Smooth muscle cell (in vitro differentiated cells): Measurements from ENCODE around the gene BCL2. TPM values are rescaled to one million over a fixed set of nuclear protein-coding genes. Genes with fewer than 3 reads are reported as not detected.

Experiments used
- DNase-seq: peaks from one replicate; lab custom pipeline; 2025; ENCODE audit not compliant: unreplicated experiment; lab: John Stamatoyannopoulos, UW
- H2AFZ ChIP-seq: fragments of 200-600 bp; sonication (generic); 2 replicates; pipeline ENCODE4 v1.6.0; 2016; ENCODE audit warnings: antibody characterized with exemption, low read depth, mild to moderate bottlenecking
- H3F3A ChIP-seq: fragments of 200-600 bp; sonication (generic); 2 replicates; pipeline ENCODE4 v1.6.0; 2017; ENCODE audit warnings: antibody characterized with exemption, low read depth
- H3K27ac ChIP-seq: fragments of 200-600 bp; sonication (generic); 2 replicates; pipeline ENCODE4 v1.5.1; 2016; ENCODE audit warnings: low read depth, mild to moderate bottlenecking
- H3K27me3 ChIP-seq: fragments of 200-600 bp; sonication (generic); 2 replicates; pipeline ENCODE4 v1.6.1; 2016; ENCODE audit warnings: low read depth, mild to moderate bottlenecking
- H3K36me3 ChIP-seq: fragments of 200-600 bp; sonication (generic); 2 replicates; pipeline ENCODE4 v1.5.1; 2016; ENCODE audit warnings: low read depth
- H3K4me1 ChIP-seq: fragments of 200-600 bp; sonication (generic); 2 replicates; pipeline ENCODE4 v1.5.1; 2016; ENCODE audit warnings: low read depth
- H3K4me2 ChIP-seq: fragments of 200-600 bp; sonication (generic); 2 replicates; pipeline ENCODE4 v1.6.0; 2016; ENCODE audit warnings: mild to moderate bottlenecking
- H3K4me3 ChIP-seq: fragments of 200-600 bp; sonication (generic); 2 replicates; pipeline ENCODE4 v1.5.1; 2016; ENCODE audit warnings: mild to moderate bottlenecking
- H3K79me2 ChIP-seq: fragments of 200-600 bp; sonication (generic); 2 replicates; pipeline ENCODE4 v1.6.0; 2016; ENCODE audit warnings: low read depth, mild to moderate bottlenecking
- H3K9ac ChIP-seq: fragments of 200-600 bp; sonication (generic); 2 replicates; pipeline ENCODE4 v1.6.0; 2016; ENCODE audit warnings: low read depth
- H3K9me3 ChIP-seq: fragments of 200-600 bp; sonication (generic); replicated peaks from 2 replicates; pipeline ENCODE4 v1.5.1; 2016; ENCODE audit warnings: low read depth
- H4K20me1 ChIP-seq: fragments of 200-600 bp; sonication (generic); 2 replicates; pipeline ENCODE4 v1.6.0; 2016; ENCODE audit warnings: low read depth
- WGBS: methylation state at CpG from one replicate; pipeline ENCODE4 v1.1.7; 2016; ENCODE audit warnings: low lambda C conversion rate; 5-methylcytosine and 5-hydroxymethylcytosine counted together
- polyA plus RNA-seq: library from polyadenylated mRNA; unstranded; fragments of >200 nt; fragmentation: Nextera tagmentation; extraction: Ambion mirVana; gene quantifications from 2 replicates; pipeline ENCODE4 v1.2.1, GENCODE V29; 2016
- total RNA-seq: library from RNA; depleted of rRNA; stranded (reverse); fragments of >200 nt; gene quantifications from 2 replicates; pipeline ENCODE4 v1.2.3, GENCODE V29; 2014
- TF ChIP-seq, protein P1 (sequence below): fragments of 200-600 bp; sonication (generic); IDR thresholded peaks from 2 replicates; pipeline ENCODE4 v1.5.1; 2017; ENCODE audit warnings: borderline replicate concordance, mild to moderate bottlenecking, antibody characterized with exemption; ENCODE audit not compliant: insufficient read depth, poor library complexity, severe bottlenecking

Gene BCL2
- total and polyA plus RNA-seq, 2 experiments from 2014 or later = 0.85 TPM; not detected in 1

DNA sequence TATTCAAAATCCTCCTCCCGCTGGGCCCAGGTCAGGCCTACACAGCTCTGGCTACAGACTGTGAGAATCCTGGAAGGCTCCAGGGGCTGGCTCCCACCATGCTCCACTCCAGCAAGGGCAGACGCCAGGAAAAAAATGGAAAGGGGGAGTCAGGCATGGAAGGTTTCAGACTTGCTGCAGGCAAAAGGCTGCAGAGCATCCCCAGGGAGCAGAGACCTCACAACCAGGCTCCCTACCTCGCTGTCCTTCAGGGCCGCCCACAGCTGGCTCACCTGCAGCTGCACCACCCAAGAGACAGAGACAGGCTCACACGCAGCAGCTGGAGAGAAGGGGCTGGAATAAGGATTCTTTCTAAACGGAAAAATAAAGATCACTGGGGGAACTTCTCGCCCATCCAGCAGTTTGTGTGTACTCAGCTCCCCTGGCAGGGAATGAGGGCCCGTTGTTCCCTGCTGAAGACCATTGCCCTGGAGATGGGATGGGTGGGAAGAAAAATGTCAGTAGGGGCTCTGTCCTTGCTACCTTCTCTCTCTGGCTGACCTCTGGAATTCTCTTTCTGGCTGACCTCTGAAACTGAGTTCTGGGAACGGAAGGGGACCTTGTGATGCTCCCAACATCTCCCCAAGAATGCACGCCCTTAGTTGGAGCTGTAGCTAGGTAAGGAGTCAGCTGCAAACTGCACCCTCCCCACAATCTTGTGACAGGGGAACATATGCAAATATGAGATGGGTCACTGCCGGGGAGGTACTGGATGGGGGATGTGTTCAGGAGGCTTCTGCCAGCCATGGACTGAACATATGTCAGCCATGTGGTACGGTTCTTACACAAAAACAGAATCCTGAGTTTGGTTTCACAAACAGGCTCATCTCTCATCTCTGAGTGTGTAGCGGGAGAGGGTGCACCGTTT, 34.5 kb downstream of the BCL2 start:
- no peaks in the 10 kb centered on the region for H3K4me1 ChIP-seq
- H3K79me2 ChIP-seq = no peaks in the 10 kb centered on the region
- no peaks in the 10 kb centered on the region for H3K9me3 ChIP-seq
- H3K27me3 ChIP-seq = no peaks in the 10 kb centered on the region
- no peak overlapping the region for H3K9ac ChIP-seq
- no peak overlapping the region for H3K27ac ChIP-seq
- H3K36me3 ChIP-seq = no peaks in the 10 kb centered on the region
- 92% methylated on average over 14 of the region's 14 CpGs for WGBS
- H4K20me1 ChIP-seq = no peaks in the 10 kb centered on the region
- DNase-seq = no peak
- H3K4me3 ChIP-seq = no peak overlapping the region
- H2AFZ ChIP-seq = no peak overlapping the region
- H3K4me2 ChIP-seq = no peak overlapping the region
- H3F3A ChIP-seq = no peaks in the 10 kb centered on the region
- TF ChIP-seq, protein P1, sequence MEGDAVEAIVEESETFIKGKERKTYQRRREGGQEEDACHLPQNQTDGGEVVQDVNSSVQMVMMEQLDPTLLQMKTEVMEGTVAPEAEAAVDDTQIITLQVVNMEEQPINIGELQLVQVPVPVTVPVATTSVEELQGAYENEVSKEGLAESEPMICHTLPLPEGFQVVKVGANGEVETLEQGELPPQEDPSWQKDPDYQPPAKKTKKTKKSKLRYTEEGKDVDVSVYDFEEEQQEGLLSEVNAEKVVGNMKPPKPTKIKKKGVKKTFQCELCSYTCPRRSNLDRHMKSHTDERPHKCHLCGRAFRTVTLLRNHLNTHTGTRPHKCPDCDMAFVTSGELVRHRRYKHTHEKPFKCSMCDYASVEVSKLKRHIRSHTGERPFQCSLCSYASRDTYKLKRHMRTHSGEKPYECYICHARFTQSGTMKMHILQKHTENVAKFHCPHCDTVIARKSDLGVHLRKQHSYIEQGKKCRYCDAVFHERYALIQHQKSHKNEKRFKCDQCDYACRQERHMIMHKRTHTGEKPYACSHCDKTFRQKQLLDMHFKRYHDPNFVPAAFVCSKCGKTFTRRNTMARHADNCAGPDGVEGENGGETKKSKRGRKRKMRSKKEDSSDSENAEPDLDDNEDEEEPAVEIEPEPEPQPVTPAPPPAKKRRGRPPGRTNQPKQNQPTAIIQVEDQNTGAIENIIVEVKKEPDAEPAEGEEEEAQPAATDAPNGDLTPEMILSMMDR = no peak

DNA sequence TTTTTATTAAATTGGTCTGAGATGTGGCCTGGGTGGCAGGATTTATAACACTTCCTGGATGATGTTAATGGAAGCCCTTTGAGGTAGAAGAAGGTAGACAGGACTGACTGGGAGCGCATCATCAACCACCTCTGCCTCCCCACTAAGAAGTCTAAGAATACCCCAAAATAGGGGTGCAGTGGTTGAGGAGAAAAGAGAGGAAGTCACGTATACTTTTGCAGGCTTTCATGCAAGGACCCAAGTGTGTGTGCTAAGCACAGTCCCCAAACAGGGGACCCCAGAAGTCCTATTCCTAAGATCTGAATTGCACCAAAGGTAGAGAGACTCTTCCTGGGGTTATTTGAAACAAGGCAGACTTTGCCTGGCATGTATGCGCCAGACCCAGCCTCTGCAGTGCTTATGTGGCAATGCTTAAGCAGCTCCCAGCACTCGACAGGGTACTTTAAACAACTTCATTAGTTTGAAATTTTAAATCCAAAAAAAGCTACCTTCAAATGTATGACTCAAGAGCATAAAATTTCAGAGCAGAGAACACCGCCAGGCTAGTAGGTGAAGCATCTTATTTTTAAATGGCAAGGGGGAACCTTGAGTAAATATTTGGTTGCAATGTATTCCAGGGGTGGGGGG, 35.3 kb downstream of the BCL2 start:
- Histone ChIP-seq H3K36me3 (no peaks in the 10 kb centered on the region), H3K4me2 (no peak overlapping the region), H3K4me3 (no peak overlapping the region), H3K9ac (no peak overlapping the region), H3K4me1 (no peaks in the 10 kb centered on the region), H3K9me3 (no peaks in the 10 kb centered on the region), H4K20me1 (no peaks in the 10 kb centered on the region), H3K27ac (no peak overlapping the region), H3K79me2 (no peaks in the 10 kb centered on the region), H3K27me3 (no peaks in the 10 kb centered on the region), H3F3A (no peaks in the 10 kb centered on the region), H2AFZ (no peak overlapping the region)
- 92% methylated on average over 5 of the region's 5 CpGs for WGBS
- DNase-seq = no peak
- TF ChIP-seq, protein P1 = no peak

DNA sequence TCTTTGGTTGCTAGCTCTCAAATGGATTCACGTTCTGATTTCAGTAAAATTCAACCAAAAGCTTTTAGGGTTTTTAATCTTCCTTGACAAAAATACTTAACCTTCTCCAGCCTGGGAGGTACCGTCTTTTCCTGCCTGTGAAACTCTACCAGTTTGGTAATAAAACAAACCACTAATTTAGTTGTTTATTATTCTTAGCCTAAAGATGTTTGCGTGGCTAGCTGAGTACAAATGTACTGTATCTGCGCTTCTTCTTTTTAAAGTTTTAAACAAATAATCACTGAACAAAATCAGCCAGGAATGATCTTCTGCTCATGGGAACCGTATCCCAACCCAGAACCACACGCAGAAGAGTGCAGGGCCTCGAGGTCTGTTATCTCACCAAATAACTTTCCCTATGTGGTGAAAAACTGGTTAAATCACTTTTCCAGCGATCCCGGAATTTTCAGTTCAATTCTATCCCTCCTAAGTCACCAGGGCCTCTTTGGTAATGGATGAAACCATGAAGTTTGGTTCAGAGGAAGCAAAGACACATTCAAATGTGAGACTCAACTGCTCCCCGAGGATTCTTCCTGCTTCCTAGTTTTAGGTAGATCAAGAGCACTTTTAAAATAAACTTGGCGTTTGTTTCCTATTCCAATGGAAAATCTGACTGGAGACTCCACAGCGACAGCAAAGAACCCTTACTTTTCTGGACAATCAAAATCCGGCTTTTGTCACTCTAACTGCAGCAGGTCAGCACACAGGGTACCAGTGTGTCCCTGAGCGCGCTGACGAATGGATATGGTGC, 36.1 kb downstream of the BCL2 start:
- Histone ChIP-seq H3K4me1 (no peaks in the 10 kb centered on the region), H3K79me2 (no peaks in the 10 kb centered on the region), H3K36me3 (no peaks in the 10 kb centered on the region), H3K9me3 (no peaks in the 10 kb centered on the region), H4K20me1 (no peaks in the 10 kb centered on the region), H3K4me3 (no peak overlapping the region), H2AFZ (no peak overlapping the region), H3K4me2 (no peak overlapping the region), H3F3A (no peaks in the 10 kb centered on the region), H3K27ac (no peak overlapping the region), H3K27me3 (no peaks in the 10 kb centered on the region), H3K9ac (no peak overlapping the region)
- TF ChIP-seq, protein P1 = no peak
- WGBS = 78% methylated on average over 16 of the region's 16 CpGs
- DNase-seq = no peak
